HepG2 (cell line): ENCODE measurements around the gene NOXA1. TPM values are rescaled to one million over a fixed set of nuclear protein-coding genes. Genes with fewer than 3 reads are reported as not detected.
A peak's percentile ranks its signal among the peaks of the same experiment; 100 is the strongest.

Experiments
- ADNP ChIP-seq: sonication (generic); formaldehyde crosslinking; IDR thresholded peaks from 2 replicates; pipeline ENCODE4 v1.4.0; 2020; ENCODE audit warnings: missing genetic modification reagents
- GABPB1 ChIP-seq: IDR thresholded peaks from 2 replicates; pipeline ENCODE4 v1.6.1; 2016; ENCODE audit warnings: mild to moderate bottlenecking, missing genetic modification reagents, moderate library complexity, missing compliant biosample characterization
- HNRNPLL ChIP-seq: fragments of 200-400 bp; formaldehyde crosslinking; IDR thresholded peaks from 2 replicates; pipeline ENCODE4 v1.6.1; 2017; ENCODE audit warnings: mild to moderate bottlenecking, low read depth, low read length; ENCODE audit not compliant: poor library complexity, severe bottlenecking
- JUNB ChIP-seq: sonication (generic); formaldehyde crosslinking; IDR thresholded peaks from 2 replicates; pipeline ENCODE4 v1.8.0; 2022; ENCODE audit warnings: missing genetic modification reagents, mild to moderate bottlenecking, borderline replicate concordance
- MATR3 ChIP-seq: sonication (generic); formaldehyde crosslinking; IDR thresholded peaks from 2 replicates; pipeline ENCODE4 v1.4.0; 2020; ENCODE audit warnings: missing genetic modification reagents
- MYC ChIP-seq: sonication (generic); formaldehyde crosslinking; IDR thresholded peaks from 2 replicates; pipeline ENCODE4 v1.9.0; 2021; ENCODE audit warnings: missing genetic modification reagents, borderline replicate concordance
- SIX1 ChIP-seq: sonication (generic); formaldehyde crosslinking; IDR thresholded peaks from 2 replicates; pipeline ENCODE4 v1.4.0; 2020; ENCODE audit warnings: missing genetic modification reagents, borderline replicate concordance
- SKIL ChIP-seq: sonication (generic); formaldehyde crosslinking; IDR thresholded peaks from 2 replicates; pipeline ENCODE4 v1.8.0; 2022; ENCODE audit warnings: missing genetic modification reagents, mild to moderate bottlenecking, moderate library complexity, borderline replicate concordance
- SNAI1 ChIP-seq: sonication (generic); formaldehyde crosslinking; IDR thresholded peaks from 2 replicates; pipeline ENCODE4 v1.5.0; 2020; ENCODE audit warnings: mild to moderate bottlenecking, missing genetic modification reagents, borderline replicate concordance
- ZBTB3 ChIP-seq: sonication (generic); formaldehyde crosslinking; IDR thresholded peaks from 2 replicates; pipeline ENCODE4 v1.4.0; 2020; ENCODE audit warnings: low read depth, mild to moderate bottlenecking, moderate library complexity, missing genetic modification reagents, borderline replicate concordance
- ZFP62 ChIP-seq: sonication (generic); formaldehyde crosslinking; IDR thresholded peaks from 2 replicates; pipeline ENCODE4 v1.4.0; 2020; ENCODE audit warnings: missing genetic modification reagents
- ZFP90 ChIP-seq: sonication (generic); formaldehyde crosslinking; IDR thresholded peaks from 2 replicates; pipeline ENCODE4 v1.8.0; 2022; ENCODE audit warnings: missing genetic modification reagents, mild to moderate bottlenecking, inconsistent platforms, borderline replicate concordance
- ZNF235 ChIP-seq: sonication (generic); formaldehyde crosslinking; IDR thresholded peaks from 2 replicates; pipeline ENCODE4 v1.8.1; 2023; ENCODE audit warnings: mild to moderate bottlenecking, missing genetic modification reagents, borderline replicate concordance
- ZNF543 ChIP-seq: sonication (generic); formaldehyde crosslinking; IDR thresholded peaks from 2 replicates; pipeline ENCODE4 v1.4.0; 2020; ENCODE audit warnings: mild to moderate bottlenecking, missing genetic modification reagents
- ZNF629 ChIP-seq: sonication (generic); formaldehyde crosslinking; conservative IDR thresholded peaks from 2 replicates; pipeline ENCODE4 v1.5.0; 2020; ENCODE audit warnings: missing genetic modification reagents
- ZNF691 ChIP-seq: sonication (generic); formaldehyde crosslinking; IDR thresholded peaks from 2 replicates; pipeline ENCODE4 v1.4.0; 2020; ENCODE audit warnings: missing genetic modification reagents, low read depth, mild to moderate bottlenecking, borderline replicate concordance
- ZNF879 ChIP-seq: sonication (generic); formaldehyde crosslinking; IDR thresholded peaks from 2 replicates; pipeline ENCODE4 v1.8.1; 2023; ENCODE audit warnings: missing genetic modification reagents
- polyA plus RNA-seq, 8 experiments: library from polyadenylated mRNA; depleted of rRNA in 3 of 8; stranded (reverse) in 7 of 8; unstranded in 1 of 8; fragments of >200 nt; fragmentation: Illumina TruSeq in 4 of 8; extraction: Trizol in 4 of 8; gene quantifications; 2 replicates each; pipeline versions ENCODE4 v1.2.1 to v1.2.3, GENCODE V29; 2011 to 2016; ENCODE audit warnings: low read depth in 4 of 8, missing spikeins in 1 of 8, mixed read lengths in 1 of 8; ENCODE audit not compliant: insufficient read depth in 1 of 8
- total RNA-seq, 5 experiments: library from RNA; depleted of rRNA; stranded (reverse); fragments of >200 nt; fragmentation: Illumina TruSeq; extraction: Trizol; gene quantifications; 2 replicates each; pipeline ENCODE4 v1.2.3, GENCODE V29; 2016; ENCODE audit warnings: low read depth in 1 of 5
- TF ChIP-seq, protein P1 (sequence below): sonication (generic); formaldehyde crosslinking; IDR thresholded peaks from 2 replicates; pipeline ENCODE4 v1.5.1; 2020; ENCODE audit warnings: mild to moderate bottlenecking, missing genetic modification reagents, moderate library complexity
- TF ChIP-seq, protein P2 (sequence below): sonication (generic); formaldehyde crosslinking; IDR thresholded peaks from 2 replicates; pipeline ENCODE4 v1.8.0; 2022; ENCODE audit warnings: mild to moderate bottlenecking, missing genetic modification reagents
- TF ChIP-seq, protein P3 (sequence below): sonication (generic); formaldehyde crosslinking; IDR thresholded peaks from 2 replicates; pipeline ENCODE4 v1.4.0; 2020; ENCODE audit warnings: mild to moderate bottlenecking, missing genetic modification reagents

The NOXA1 gene
- total and polyA plus RNA-seq, 2 of the 13 experiments (the other 11 are each of a cell fraction or from before 2014, with no cell fraction given) = 0.78 to 1.2 TPM

GRCh38 chr9:137454597-137455358, 31.6 kb downstream of the NOXA1 start (continued):
- TF ChIP-seq, protein P1, sequence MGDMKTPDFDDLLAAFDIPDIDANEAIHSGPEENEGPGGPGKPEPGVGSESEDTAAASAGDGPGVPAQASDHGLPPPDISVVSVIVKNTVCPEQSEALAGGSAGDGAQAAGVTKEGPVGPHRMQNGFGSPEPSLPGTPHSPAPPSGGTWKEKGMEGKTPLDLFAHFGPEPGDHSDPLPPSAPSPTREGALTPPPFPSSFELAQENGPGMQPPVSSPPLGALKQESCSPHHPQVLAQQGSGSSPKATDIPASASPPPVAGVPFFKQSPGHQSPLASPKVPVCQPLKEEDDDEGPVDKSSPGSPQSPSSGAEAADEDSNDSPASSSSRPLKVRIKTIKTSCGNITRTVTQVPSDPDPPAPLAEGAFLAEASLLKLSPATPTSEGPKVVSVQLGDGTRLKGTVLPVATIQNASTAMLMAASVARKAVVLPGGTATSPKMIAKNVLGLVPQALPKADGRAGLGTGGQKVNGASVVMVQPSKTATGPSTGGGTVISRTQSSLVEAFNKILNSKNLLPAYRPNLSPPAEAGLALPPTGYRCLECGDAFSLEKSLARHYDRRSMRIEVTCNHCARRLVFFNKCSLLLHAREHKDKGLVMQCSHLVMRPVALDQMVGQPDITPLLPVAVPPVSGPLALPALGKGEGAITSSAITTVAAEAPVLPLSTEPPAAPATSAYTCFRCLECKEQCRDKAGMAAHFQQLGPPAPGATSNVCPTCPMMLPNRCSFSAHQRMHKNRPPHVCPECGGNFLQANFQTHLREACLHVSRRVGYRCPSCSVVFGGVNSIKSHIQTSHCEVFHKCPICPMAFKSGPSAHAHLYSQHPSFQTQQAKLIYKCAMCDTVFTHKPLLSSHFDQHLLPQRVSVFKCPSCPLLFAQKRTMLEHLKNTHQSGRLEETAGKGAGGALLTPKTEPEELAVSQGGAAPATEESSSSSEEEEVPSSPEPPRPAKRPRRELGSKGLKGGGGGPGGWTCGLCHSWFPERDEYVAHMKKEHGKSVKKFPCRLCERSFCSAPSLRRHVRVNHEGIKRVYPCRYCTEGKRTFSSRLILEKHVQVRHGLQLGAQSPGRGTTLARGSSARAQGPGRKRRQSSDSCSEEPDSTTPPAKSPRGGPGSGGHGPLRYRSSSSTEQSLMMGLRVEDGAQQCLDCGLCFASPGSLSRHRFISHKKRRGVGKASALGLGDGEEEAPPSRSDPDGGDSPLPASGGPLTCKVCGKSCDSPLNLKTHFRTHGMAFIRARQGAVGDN (CRISPR knock-in tag) = peak; percentile 100
- TF ChIP-seq ADNP (CRISPR knock-in tag) (no peak), MATR3 (CRISPR knock-in tag) (0 out of 2 replicates have a peak, but pooled peaks have one; percentile 37), MYC (CRISPR knock-in tag) (peak; percentile 99), GABPB1 (peak; percentile 77), JUNB (CRISPR knock-in tag) (no peak), ZNF629 (no peak), SNAI1 (CRISPR knock-in tag) (peak; percentile 64; the same call in 1 of the 2 replicates), ZNF235 (CRISPR knock-in tag) (no peak), ZBTB3 (no peak), SIX1 (CRISPR knock-in tag) (0 out of 2 replicates have a peak, but pooled peaks have one; percentile 31), ZNF543 (CRISPR knock-in tag) (peak; percentile 91), HNRNPLL (peak; percentile 62), ZNF879 (CRISPR knock-in tag) (0 out of 2 replicates have a peak, but pooled peaks have one; percentile 5), SKIL (CRISPR knock-in tag) (peak; percentile 90), ZFP62 (CRISPR knock-in tag) (no peak), ZFP90 (CRISPR knock-in tag) (peak; percentile 78), ZNF691 (CRISPR knock-in tag) (peak; percentile 87; the same call in 1 of the 2 replicates)
- TF ChIP-seq, protein P2, sequence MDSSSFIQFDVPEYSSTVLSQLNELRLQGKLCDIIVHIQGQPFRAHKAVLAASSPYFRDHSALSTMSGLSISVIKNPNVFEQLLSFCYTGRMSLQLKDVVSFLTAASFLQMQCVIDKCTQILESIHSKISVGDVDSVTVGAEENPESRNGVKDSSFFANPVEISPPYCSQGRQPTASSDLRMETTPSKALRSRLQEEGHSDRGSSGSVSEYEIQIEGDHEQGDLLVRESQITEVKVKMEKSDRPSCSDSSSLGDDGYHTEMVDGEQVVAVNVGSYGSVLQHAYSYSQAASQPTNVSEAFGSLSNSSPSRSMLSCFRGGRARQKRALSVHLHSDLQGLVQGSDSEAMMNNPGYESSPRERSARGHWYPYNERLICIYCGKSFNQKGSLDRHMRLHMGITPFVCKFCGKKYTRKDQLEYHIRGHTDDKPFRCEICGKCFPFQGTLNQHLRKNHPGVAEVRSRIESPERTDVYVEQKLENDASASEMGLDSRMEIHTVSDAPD = peak; percentile 69; the same call in 1 of the 2 replicates
- TF ChIP-seq, protein P3, sequence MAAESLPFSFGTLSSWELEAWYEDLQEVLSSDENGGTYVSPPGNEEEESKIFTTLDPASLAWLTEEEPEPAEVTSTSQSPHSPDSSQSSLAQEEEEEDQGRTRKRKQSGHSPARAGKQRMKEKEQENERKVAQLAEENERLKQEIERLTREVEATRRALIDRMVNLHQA (CRISPR knock-in tag) = no peak
